HCT116 (cell line): ENCODE data around the gene TIMM17B.

Source experiments
- CBX3 ChIP-seq: IDR thresholded peaks from 2 replicates; pipeline ENCODE4 v1.6.1; 2012; ENCODE audit warnings: low read depth
- EZH2 ChIP-seq: fragments of 200-600 bp; sonication (generic); IDR thresholded peaks from 2 replicates; pipeline ENCODE4 v1.6.1; 2017; ENCODE audit warnings: antibody characterized with exemption, mixed run types
- EZH2phosphoT487 ChIP-seq: fragments of 200-600 bp; IDR thresholded peaks from 2 replicates; pipeline ENCODE4 v1.6.1; 2018; ENCODE audit warnings: antibody characterized with exemption, borderline replicate concordance
- SIN3A ChIP-seq: IDR thresholded peaks from 2 replicates; pipeline ENCODE4 v1.6.1; 2012; ENCODE audit warnings: low read depth
- YY1 ChIP-seq: IDR thresholded peaks from 2 replicates; pipeline ENCODE4 v1.6.1; 2011; ENCODE audit warnings: low read length, low read depth, moderate library complexity, mild to moderate bottlenecking; ENCODE audit not compliant: insufficient replicate concordance; ENCODE audit errors: extremely low read depth
- ZBTB33 ChIP-seq: IDR thresholded peaks from 2 replicates; pipeline ENCODE4 v1.6.1; 2011; ENCODE audit warnings: mild to moderate bottlenecking, low read length, moderate library complexity; ENCODE audit not compliant: insufficient replicate concordance; ENCODE audit errors: extremely low read depth
- ZNF274 ChIP-seq: fragments of 200-500 bp; sonication (Bioruptor generic); IDR thresholded peaks from 2 replicates; pipeline ENCODE4 v1.6.1; 2014; ENCODE audit warnings: mild to moderate bottlenecking, low read depth, low read length, inconsistent platforms
- TF ChIP-seq, protein P1 (sequence below), 3 experiments: fragments of 200-600 bp in 1 of 3; sonication (generic) in 1 of 3; IDR thresholded peaks in 2 of 3; conservative IDR thresholded peaks in 1 of 3; 2 replicates each; pipeline ENCODE4 v1.5.1; 2012 to 2017; ENCODE audit warnings: low read depth in 2 of 3, low read length in 2 of 3, antibody characterized with exemption in 1 of 3, borderline replicate concordance in 1 of 3, control low read depth in 1 of 3, mild to moderate bottlenecking in 1 of 3, mixed read lengths in 1 of 3, mixed run types in 1 of 3, moderate library complexity in 1 of 3; ENCODE audit not compliant: insufficient read depth in 1 of 3

DNA sequence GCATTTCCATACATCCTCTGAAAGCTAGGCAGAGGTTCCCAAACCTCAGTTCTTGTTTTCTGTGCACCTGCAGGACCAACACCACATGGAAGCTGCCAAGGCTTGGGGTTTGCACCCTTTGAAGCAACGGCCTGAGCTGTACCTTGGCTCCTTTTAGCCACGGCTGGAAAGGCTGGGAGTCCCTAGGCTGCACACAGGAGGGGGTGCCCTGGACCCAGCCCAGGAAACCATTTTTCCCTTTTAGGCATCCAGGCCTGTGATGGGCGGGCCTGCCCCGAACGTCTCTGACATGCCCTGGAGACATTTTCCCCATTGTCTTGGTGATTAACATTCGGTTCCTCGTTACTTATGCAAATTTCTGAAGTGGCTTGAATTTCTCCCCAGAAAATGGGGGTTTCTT is 44.7 kb downstream of the TIMM17B start:
- TF ChIP-seq, protein P1, sequence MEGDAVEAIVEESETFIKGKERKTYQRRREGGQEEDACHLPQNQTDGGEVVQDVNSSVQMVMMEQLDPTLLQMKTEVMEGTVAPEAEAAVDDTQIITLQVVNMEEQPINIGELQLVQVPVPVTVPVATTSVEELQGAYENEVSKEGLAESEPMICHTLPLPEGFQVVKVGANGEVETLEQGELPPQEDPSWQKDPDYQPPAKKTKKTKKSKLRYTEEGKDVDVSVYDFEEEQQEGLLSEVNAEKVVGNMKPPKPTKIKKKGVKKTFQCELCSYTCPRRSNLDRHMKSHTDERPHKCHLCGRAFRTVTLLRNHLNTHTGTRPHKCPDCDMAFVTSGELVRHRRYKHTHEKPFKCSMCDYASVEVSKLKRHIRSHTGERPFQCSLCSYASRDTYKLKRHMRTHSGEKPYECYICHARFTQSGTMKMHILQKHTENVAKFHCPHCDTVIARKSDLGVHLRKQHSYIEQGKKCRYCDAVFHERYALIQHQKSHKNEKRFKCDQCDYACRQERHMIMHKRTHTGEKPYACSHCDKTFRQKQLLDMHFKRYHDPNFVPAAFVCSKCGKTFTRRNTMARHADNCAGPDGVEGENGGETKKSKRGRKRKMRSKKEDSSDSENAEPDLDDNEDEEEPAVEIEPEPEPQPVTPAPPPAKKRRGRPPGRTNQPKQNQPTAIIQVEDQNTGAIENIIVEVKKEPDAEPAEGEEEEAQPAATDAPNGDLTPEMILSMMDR (IDR thresholded peaks at IDR 0.05 in 2 of 3, conservative IDR thresholded peaks at IDR 0.05 in 1 of 3; ENCODE audit: borderline replicate concordance in 1 of 3, insufficient read depth in 1 of 3, low read depth in 2 of 3, low read length in 2 of 3), result no peak
- TF ChIP-seq EZH2phosphoT487 (no peak), SIN3A (no peak), ZNF274 (no peak), YY1 (no peak), CBX3 (no peak), EZH2 (no peak), ZBTB33 (no peak)
